Measurements from ENCODE around the gene PTPRG. TPM values are rescaled to one million over a fixed set of nuclear protein-coding genes. Genes with fewer than 3 reads are reported as not detected.

Gene PTPRG
- total and polyA plus RNA-seq, 2 experiments from 2014 or later = 24.4 to 131 TPM

DNA sequence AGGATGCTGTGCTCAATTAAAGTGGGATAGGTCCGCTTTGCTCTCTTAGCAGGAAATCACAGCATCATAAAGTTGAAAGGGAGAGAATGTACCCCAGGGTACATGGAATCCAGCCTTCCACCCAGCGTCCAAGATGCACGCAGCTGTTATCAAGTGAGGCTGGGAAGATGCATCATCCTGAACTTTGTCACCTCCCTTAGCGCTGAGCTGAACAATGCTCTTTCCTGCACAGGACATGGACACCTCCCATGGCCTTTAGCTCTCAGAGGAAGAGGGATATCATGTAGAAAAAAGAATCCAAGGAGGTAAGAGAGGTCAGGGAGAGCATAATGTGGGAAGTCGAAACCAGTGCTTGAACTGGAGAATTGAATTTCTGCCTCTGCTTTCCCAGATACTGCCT lies 619.1 kb downstream of the PTPRG start:
- no peak overlapping the region for H3K4me2 ChIP-seq
- Mint-ChIP-seq H3K4me3 (no peak overlapping the region), H3K27ac (no peak overlapping the region), H3K36me3 (ENCODE audit: low read depth) (peaks cover 14% of the 10 kb centered on the region), H3K9me3 (no peaks in the 10 kb centered on the region), H3K4me1 (peaks cover 23% of the 10 kb centered on the region), H3K27me3 (ENCODE audit: insufficient read depth, low read depth, poor library complexity) (peaks cover 12% of the 10 kb centered on the region)
- H2AFZ ChIP-seq = no peak overlapping the region
- no peak overlapping the region for H3K4me3 ChIP-seq
- H4K20me1 ChIP-seq (replicated peaks; ENCODE audit: insufficient read depth) = no peaks in the 10 kb centered on the region; the same call in 1 of the 2 replicates
- no peaks in the 10 kb centered on the region for H3K27me3 ChIP-seq (ENCODE audit: insufficient read depth)
- 0 out of 2 replicates have a peak, but pooled peaks cover 8% of the 10 kb centered on the region for H3K4me1 ChIP-seq (ENCODE audit: insufficient read depth)
- TF ChIP-seq ZNF331 (CRISPR knock-in tag; IDR thresholded peaks at IDR 0.05; ENCODE audit: low read depth) = no peak
- no peak for TF ChIP-seq CREB1 (CRISPR knock-in tag; IDR thresholded peaks at IDR 0.05; ENCODE audit: low read depth)
- TF ChIP-seq EZH2phosphoT487 (IDR thresholded peaks at IDR 0.05; ENCODE audit: unreplicated experiment) = no peak
- no peak for TF ChIP-seq POLR2AphosphoS5 (IDR thresholded peaks at IDR 0.05; ENCODE audit: low read depth)
- TF ChIP-seq EZH2 (IDR thresholded peaks at IDR 0.05; ENCODE audit: low read depth, unreplicated experiment) = no peak
- TF ChIP-seq, protein P1, sequence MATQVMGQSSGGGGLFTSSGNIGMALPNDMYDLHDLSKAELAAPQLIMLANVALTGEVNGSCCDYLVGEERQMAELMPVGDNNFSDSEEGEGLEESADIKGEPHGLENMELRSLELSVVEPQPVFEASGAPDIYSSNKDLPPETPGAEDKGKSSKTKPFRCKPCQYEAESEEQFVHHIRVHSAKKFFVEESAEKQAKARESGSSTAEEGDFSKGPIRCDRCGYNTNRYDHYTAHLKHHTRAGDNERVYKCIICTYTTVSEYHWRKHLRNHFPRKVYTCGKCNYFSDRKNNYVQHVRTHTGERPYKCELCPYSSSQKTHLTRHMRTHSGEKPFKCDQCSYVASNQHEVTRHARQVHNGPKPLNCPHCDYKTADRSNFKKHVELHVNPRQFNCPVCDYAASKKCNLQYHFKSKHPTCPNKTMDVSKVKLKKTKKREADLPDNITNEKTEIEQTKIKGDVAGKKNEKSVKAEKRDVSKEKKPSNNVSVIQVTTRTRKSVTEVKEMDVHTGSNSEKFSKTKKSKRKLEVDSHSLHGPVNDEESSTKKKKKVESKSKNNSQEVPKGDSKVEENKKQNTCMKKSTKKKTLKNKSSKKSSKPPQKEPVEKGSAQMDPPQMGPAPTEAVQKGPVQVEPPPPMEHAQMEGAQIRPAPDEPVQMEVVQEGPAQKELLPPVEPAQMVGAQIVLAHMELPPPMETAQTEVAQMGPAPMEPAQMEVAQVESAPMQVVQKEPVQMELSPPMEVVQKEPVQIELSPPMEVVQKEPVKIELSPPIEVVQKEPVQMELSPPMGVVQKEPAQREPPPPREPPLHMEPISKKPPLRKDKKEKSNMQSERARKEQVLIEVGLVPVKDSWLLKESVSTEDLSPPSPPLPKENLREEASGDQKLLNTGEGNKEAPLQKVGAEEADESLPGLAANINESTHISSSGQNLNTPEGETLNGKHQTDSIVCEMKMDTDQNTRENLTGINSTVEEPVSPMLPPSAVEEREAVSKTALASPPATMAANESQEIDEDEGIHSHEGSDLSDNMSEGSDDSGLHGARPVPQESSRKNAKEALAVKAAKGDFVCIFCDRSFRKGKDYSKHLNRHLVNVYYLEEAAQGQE (IDR thresholded peaks at IDR 0.05; ENCODE audit: unreplicated experiment) = no peak
- no peak for TF ChIP-seq ZNF114 (CRISPR knock-in tag; IDR thresholded peaks at IDR 0.05)
- TF ChIP-seq NANOG (IDR thresholded peaks at IDR 0.05; ENCODE audit: borderline replicate concordance) = no peak
- TF ChIP-seq, protein P2, sequence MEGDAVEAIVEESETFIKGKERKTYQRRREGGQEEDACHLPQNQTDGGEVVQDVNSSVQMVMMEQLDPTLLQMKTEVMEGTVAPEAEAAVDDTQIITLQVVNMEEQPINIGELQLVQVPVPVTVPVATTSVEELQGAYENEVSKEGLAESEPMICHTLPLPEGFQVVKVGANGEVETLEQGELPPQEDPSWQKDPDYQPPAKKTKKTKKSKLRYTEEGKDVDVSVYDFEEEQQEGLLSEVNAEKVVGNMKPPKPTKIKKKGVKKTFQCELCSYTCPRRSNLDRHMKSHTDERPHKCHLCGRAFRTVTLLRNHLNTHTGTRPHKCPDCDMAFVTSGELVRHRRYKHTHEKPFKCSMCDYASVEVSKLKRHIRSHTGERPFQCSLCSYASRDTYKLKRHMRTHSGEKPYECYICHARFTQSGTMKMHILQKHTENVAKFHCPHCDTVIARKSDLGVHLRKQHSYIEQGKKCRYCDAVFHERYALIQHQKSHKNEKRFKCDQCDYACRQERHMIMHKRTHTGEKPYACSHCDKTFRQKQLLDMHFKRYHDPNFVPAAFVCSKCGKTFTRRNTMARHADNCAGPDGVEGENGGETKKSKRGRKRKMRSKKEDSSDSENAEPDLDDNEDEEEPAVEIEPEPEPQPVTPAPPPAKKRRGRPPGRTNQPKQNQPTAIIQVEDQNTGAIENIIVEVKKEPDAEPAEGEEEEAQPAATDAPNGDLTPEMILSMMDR (conservative IDR thresholded peaks at IDR 0.05; ENCODE audit: low read depth in 2 of 2) = no peak
- TF ChIP-seq STAT1 (IDR thresholded peaks at IDR 0.05; ENCODE audit: unreplicated experiment) = no peak
- TF ChIP-seq, protein P3, sequence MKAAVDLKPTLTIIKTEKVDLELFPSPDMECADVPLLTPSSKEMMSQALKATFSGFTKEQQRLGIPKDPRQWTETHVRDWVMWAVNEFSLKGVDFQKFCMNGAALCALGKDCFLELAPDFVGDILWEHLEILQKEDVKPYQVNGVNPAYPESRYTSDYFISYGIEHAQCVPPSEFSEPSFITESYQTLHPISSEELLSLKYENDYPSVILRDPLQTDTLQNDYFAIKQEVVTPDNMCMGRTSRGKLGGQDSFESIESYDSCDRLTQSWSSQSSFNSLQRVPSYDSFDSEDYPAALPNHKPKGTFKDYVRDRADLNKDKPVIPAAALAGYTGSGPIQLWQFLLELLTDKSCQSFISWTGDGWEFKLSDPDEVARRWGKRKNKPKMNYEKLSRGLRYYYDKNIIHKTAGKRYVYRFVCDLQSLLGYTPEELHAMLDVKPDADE (IDR thresholded peaks at IDR 0.05) = no peak
- no peak for TF ChIP-seq JUNB (IDR thresholded peaks at IDR 0.05; ENCODE audit: unreplicated experiment)
- TF ChIP-seq, protein P4, sequence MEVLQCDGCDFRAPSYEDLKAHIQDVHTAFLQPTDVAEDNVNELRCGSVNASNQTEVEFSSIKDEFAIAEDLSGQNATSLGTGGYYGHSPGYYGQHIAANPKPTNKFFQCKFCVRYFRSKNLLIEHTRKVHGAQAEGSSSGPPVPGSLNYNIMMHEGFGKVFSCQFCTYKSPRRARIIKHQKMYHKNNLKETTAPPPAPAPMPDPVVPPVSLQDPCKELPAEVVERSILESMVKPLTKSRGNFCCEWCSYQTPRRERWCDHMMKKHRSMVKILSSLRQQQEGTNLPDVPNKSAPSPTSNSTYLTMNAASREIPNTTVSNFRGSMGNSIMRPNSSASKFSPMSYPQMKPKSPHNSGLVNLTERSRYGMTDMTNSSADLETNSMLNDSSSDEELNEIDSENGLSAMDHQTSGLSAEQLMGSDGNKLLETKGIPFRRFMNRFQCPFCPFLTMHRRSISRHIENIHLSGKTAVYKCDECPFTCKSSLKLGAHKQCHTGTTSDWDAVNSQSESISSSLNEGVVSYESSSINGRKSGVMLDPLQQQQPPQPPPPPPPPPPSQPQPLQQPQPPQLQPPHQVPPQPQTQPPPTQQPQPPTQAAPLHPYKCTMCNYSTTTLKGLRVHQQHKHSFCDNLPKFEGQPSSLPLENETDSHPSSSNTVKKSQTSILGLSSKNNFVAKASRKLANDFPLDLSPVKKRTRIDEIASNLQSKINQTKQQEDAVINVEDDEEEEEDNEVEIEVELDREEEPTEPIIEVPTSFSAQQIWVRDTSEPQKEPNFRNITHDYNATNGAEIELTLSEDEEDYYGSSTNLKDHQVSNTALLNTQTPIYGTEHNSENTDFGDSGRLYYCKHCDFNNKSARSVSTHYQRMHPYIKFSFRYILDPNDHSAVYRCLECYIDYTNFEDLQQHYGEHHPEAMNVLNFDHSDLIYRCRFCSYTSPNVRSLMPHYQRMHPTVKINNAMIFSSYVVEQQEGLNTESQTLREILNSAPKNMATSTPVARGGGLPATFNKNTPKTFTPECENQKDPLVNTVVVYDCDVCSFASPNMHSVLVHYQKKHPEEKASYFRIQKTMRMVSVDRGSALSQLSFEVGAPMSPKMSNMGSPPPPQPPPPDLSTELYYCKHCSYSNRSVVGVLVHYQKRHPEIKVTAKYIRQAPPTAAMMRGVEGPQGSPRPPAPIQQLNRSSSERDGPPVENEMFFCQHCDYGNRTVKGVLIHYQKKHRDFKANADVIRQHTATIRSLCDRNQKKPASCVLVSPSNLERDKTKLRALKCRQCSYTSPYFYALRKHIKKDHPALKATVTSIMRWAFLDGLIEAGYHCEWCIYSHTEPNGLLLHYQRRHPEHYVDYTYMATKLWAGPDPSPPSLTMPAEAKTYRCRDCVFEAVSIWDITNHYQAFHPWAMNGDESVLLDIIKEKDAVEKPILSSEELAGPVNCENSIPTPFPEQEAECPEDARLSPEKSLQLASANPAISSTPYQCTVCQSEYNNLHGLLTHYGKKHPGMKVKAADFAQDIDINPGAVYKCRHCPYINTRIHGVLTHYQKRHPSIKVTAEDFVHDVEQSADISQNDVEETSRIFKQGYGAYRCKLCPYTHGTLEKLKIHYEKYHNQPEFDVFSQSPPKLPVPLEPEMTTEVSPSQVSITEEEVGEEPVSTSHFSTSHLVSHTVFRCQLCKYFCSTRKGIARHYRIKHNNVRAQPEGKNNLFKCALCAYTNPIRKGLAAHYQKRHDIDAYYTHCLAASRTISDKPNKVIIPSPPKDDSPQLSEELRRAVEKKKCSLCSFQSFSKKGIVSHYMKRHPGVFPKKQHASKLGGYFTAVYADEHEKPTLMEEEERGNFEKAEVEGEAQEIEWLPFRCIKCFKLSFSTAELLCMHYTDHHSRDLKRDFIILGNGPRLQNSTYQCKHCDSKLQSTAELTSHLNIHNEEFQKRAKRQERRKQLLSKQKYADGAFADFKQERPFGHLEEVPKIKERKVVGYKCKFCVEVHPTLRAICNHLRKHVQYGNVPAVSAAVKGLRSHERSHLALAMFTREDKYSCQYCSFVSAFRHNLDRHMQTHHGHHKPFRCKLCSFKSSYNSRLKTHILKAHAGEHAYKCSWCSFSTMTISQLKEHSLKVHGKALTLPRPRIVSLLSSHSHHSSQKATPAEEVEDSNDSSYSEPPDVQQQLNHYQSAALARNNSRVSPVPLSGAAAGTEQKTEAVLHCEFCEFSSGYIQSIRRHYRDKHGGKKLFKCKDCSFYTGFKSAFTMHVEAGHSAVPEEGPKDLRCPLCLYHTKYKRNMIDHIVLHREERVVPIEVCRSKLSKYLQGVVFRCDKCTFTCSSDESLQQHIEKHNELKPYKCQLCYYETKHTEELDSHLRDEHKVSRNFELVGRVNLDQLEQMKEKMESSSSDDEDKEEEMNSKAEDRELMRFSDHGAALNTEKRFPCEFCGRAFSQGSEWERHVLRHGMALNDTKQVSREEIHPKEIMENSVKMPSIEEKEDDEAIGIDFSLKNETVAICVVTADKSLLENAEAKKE (CRISPR knock-in tag; IDR thresholded peaks at IDR 0.05) = no peak
- H3K79me2 ChIP-seq (replicated peaks; ENCODE audit: insufficient read depth) = no peaks in the 10 kb centered on the region
- H3K9me2 ChIP-seq (ENCODE audit: insufficient read depth) = 0 out of 2 replicates have a peak, but pooled peaks cover 6% of the 10 kb centered on the region
- ATAC-seq = no peak
- H3K27ac ChIP-seq (ENCODE audit: low read depth) = no peak overlapping the region
- H3F3A ChIP-seq (replicated peaks; ENCODE audit: low read depth) = no peaks in the 10 kb centered on the region
- DNase-seq (ENCODE audit: low spot score) = no peak
- H3K36me3 ChIP-seq (ENCODE audit: insufficient read depth) = no peaks in the 10 kb centered on the region

Data from GM23338 (cell line).